Measurements from ENCODE around the gene FBLN1. TPM values are rescaled to one million over a fixed set of nuclear protein-coding genes. Genes with fewer than 3 reads are reported as not detected.
"Not testable (repeated sequence)": the region's sequence is repeated elsewhere in the genome, so short reads cannot be mapped to it uniquely, and the experiment has no call there.

The FBLN1 gene
- total and polyA plus RNA-seq, 9 of the 15 experiments (the other 6 are each of a cell fraction or from before 2014, with no cell fraction given) = 0.66 TPM; not detected in 8

- H4K20me1 ChIP-seq (replicated peaks; ENCODE audit: control insufficient read depth, insufficient read depth, low read length) = no peaks in the 10 kb centered on the region
- H3K79me2 ChIP-seq (ENCODE audit: control insufficient read depth, insufficient read depth, low read length) = no peaks in the 10 kb centered on the region
- no peak overlapping the region for H3K9ac ChIP-seq (ENCODE audit: insufficient read depth in 1 of 2, low read depth in 2 of 2, low read length in 2 of 2)
- CTCF ChIA-PET (ENCODE audit: low intra/inter-chr PET ratio) = no interaction called here
- 2% methylated on average over 12 of the region's 13 CpGs for WGBS (ENCODE audit: insufficient coverage, low coverage, missing lambda C conversion rate)
- no peak overlapping the region for H2AFZ ChIP-seq (ENCODE audit: low read depth, low read length)
- peaks cover 2 to 21% of the 10 kb centered on the region in 2 experiments; a peak in 3 of 5 replicates for H3K27me3 ChIP-seq (ENCODE audit: control insufficient read depth in 2 of 2, insufficient read depth in 2 of 2, low read length in 2 of 2)
- no peak overlapping the region for H3K4me2 ChIP-seq (ENCODE audit: insufficient read depth, low read length)
- FAIRE-seq (no peak), ATAC-seq (no peak), DNase-seq (ENCODE audit: extremely low read depth in 1 of 4, low spot score in 3 of 4) (no peak)
- no peaks in the 10 kb centered on the region for H3K4me1 ChIP-seq (replicated peaks in 1 of 2; ENCODE audit: control insufficient read depth in 2 of 2, insufficient read depth in 2 of 2, low read length in 2 of 2)
- no peaks in the 10 kb centered on the region for H3K9me1 ChIP-seq (ENCODE audit: control insufficient read depth, insufficient read depth, low read length)
- no peaks in the 10 kb centered on the region for H3K36me3 ChIP-seq (ENCODE audit: control insufficient read depth, insufficient read depth, low read length)
- in situ Hi-C loops (cut with MboI) (no loop called here), intact Hi-C loops (cut with micrococcal nuclease) (no loop called here)
- no peak overlapping the region for H3K4me3 ChIP-seq
- no peak overlapping the region for H3K27ac ChIP-seq (ENCODE audit: extremely low read depth, low read depth, low read length)
- POLR2A ChIA-PET = interaction anchor here (0.6 to 0.8 kb wide), 3 partner anchors 25 to 654 kb away, joined by 3 read pairs; no protein-coding TSS in a partner anchor
- TF ChIP-seq ATF6 (CRISPR knock-in tag; IDR thresholded peaks at IDR 0.05) (no peak), ZHX1 (conservative IDR thresholded peaks at IDR 0.05; ENCODE audit: low read length) (no peak), TOE1 (IDR thresholded peaks at IDR 0.05; ENCODE audit: borderline replicate concordance) (no peak), TOE1 (CRISPR knock-in tag; IDR thresholded peaks at IDR 0.05; ENCODE audit: borderline replicate concordance, low read depth) (no peak)
- no peaks in the 10 kb centered on the region for H3K9me3 ChIP-seq (replicated peaks; ENCODE audit: control insufficient read depth, insufficient read depth, low read depth, low read length)
- no TSS peak for BruUV-seq (replicated peaks)
Measured at GRCh38 chr22:45493286-45493771, 9.4 kb upstream of the FBLN1 start.

DNA sequence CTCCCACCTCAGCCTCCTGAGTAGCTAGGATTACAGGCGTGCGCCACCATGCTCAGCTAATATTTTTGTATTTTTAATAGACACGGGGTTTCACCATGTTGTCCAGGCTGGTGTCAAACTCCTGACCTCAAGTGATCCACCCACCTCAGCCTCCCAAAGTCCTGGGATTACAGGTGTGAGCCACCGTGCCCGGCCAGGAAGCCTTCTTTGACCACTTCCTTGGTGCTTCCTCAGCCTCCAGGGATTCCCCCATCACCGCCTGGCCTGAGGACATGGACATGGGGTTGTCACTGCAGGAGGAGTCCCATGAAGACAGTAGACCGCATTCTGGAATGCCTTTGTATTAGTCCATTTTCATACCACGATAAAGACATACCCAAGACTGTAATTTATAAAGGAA is 8.4 kb upstream of the FBLN1 start:
- H3K9me3 ChIP-seq (replicated peaks; ENCODE audit: control insufficient read depth, insufficient read depth, low read depth, low read length); H3K4me2 ChIP-seq (ENCODE audit: insufficient read depth, low read length); H3K9me1 ChIP-seq (ENCODE audit: control insufficient read depth, insufficient read depth, low read length); H4K20me1 ChIP-seq (replicated peaks; ENCODE audit: control insufficient read depth, insufficient read depth, low read length); DNase-seq (ENCODE audit: extremely low read depth in 1 of 4, low spot score in 3 of 4); CTCF ChIA-PET (ENCODE audit: low intra/inter-chr PET ratio); H3K9ac ChIP-seq (ENCODE audit: insufficient read depth in 1 of 2, low read depth in 2 of 2, low read length in 2 of 2); H3K36me3 ChIP-seq (ENCODE audit: control insufficient read depth, insufficient read depth, low read length); H2AFZ ChIP-seq (ENCODE audit: low read depth, low read length); H3K4me1 ChIP-seq (replicated peaks in 1 of 2; ENCODE audit: control insufficient read depth in 2 of 2, insufficient read depth in 2 of 2, low read length in 2 of 2); H3K27ac ChIP-seq (ENCODE audit: extremely low read depth, low read depth, low read length); POLR2A ChIA-PET; FAIRE-seq; in situ Hi-C loops (cut with MboI); intact Hi-C loops (cut with micrococcal nuclease); H3K79me2 ChIP-seq (ENCODE audit: control insufficient read depth, insufficient read depth, low read length); ATAC-seq; BruUV-seq (replicated peaks); H3K4me3 ChIP-seq: not testable (repeated sequence)
- peaks cover 2 to 30% of the 10 kb centered on the region in 2 experiments; a peak in 3 of 5 replicates for H3K27me3 ChIP-seq (ENCODE audit: control insufficient read depth in 2 of 2, insufficient read depth in 2 of 2, low read length in 2 of 2)
- 0% methylated on average over 6 of the region's 8 CpGs for WGBS (ENCODE audit: insufficient coverage, low coverage, missing lambda C conversion rate)

All from K562 (cell line).